Cardiac muscle cell (in vitro differentiated cells and primary cell): Measurements from ENCODE around the gene CELF3. TPM values are rescaled to one million over a fixed set of nuclear protein-coding genes. Genes with fewer than 3 reads are reported as not detected.

Experiments
- DNase-seq, 2 donors: peaks; one replicate each; pipeline versions ENCODE4 v3.0.0 to v3.0.0-alpha.2; 2010 to 2017; ENCODE audit warnings: low read depth in 1 of 2, low spot score in 1 of 2
- H3K27ac ChIP-seq: fragments of 200-600 bp; sonication (generic); 2 replicates; pipeline ENCODE4 v1.5.1; 2016
- H3K27me3 ChIP-seq: fragments of 200-600 bp; sonication (generic); 2 replicates; pipeline ENCODE4 v1.6.0; 2016; ENCODE audit warnings: control low read depth
- H3K36me3 ChIP-seq: fragments of 200-600 bp; sonication (generic); 2 replicates; pipeline ENCODE4 v1.5.1; 2016; ENCODE audit warnings: control low read depth
- H3K4me1 ChIP-seq: fragments of 200-600 bp; sonication (generic); 2 replicates; pipeline ENCODE4 v1.8.1; 2017; ENCODE audit warnings: low read depth, mild to moderate bottlenecking, mixed run types
- H3K4me3 ChIP-seq: fragments of 200-600 bp; sonication (generic); 2 replicates; pipeline ENCODE4 v1.5.1; 2016; ENCODE audit warnings: mild to moderate bottlenecking
- H3K9me3 ChIP-seq: fragments of 200-600 bp; sonication (generic); 2 replicates; pipeline ENCODE4 v1.5.1; 2017; ENCODE audit warnings: low read depth, mild to moderate bottlenecking, control low read depth
- CTCF ChIP-seq: IDR thresholded peaks from 2 replicates; pipeline ENCODE4 v1.5.1; 2012; ENCODE audit warnings: low read depth, mild to moderate bottlenecking, low read length
- polyA plus RNA-seq: library from polyadenylated mRNA; unstranded; fragments of >200 nt; fragmentation: Nextera tagmentation; extraction: Ambion mirVana; gene quantifications from 2 replicates; pipeline ENCODE4 v1.2.1, GENCODE V29; 2016
- total RNA-seq: library from RNA; depleted of rRNA; stranded (reverse); fragments of >200 nt; gene quantifications from 2 replicates; pipeline ENCODE4 v1.2.3, GENCODE V29; 2016

CELF3 gene
- total and polyA plus RNA-seq, 2 experiments from 2014 or later, result 0.42 TPM; not detected in 1

GRCh38 chr1:151718666-151719065 is 2.1 kb upstream of the CELF3 start:
- Histone ChIP-seq H3K27me3 (peaks cover 31% of the 10 kb centered on the region), H3K4me3 (no peak overlapping the region), H3K9me3 (no peaks in the 10 kb centered on the region), H3K36me3 (no peaks in the 10 kb centered on the region), H3K4me1 (peaks cover 11% of the 10 kb centered on the region), H3K27ac (no peak overlapping the region)
- TF ChIP-seq CTCF, result no peak
- no peak for DNase-seq

GRCh38 chr1:151718011-151718431 is 1.4 kb upstream of the CELF3 start:
- no peaks in the 10 kb centered on the region for H3K36me3 ChIP-seq
- no peaks in the 10 kb centered on the region for H3K9me3 ChIP-seq
- no peak for TF ChIP-seq CTCF
- peaks cover 11% of the 10 kb centered on the region for H3K4me1 ChIP-seq
- peaks cover 24% of the 10 kb centered on the region for H3K27me3 ChIP-seq
- H3K27ac ChIP-seq, result no peak overlapping the region
- DNase-seq, result peak in 1 of 2 donors; percentile 26
- no peak overlapping the region for H3K4me3 ChIP-seq

- Histone ChIP-seq H3K36me3 (no peaks in the 10 kb centered on the region), H3K27me3 (peaks cover 9% of the 10 kb centered on the region), H3K9me3 (no peaks in the 10 kb centered on the region), H3K4me3 (peak overlapping the region; percentile 5), H3K27ac (no peak overlapping the region), H3K4me1 (peaks cover 7% of the 10 kb centered on the region)
- no peak for DNase-seq
- no peak for TF ChIP-seq CTCF
Observed at GRCh38 chr1:151716405-151716762, 219 bp downstream of the CELF3 start.

GRCh38 chr1:151715726-151716404 is 738 bp downstream of the CELF3 start:
- H3K36me3 ChIP-seq, result no peaks in the 10 kb centered on the region
- peaks cover 9% of the 10 kb centered on the region for H3K27me3 ChIP-seq
- H3K27ac ChIP-seq, result no peak overlapping the region
- DNase-seq, result peak in 1 of 2 donors; percentile 42
- H3K4me3 ChIP-seq, result no peak overlapping the region
- no peaks in the 10 kb centered on the region for H3K9me3 ChIP-seq
- H3K4me1 ChIP-seq, result peaks cover 7% of the 10 kb centered on the region
- TF ChIP-seq CTCF, result peak; percentile 11

- H3K27ac ChIP-seq, result no peak overlapping the region
- no peaks in the 10 kb centered on the region for H3K36me3 ChIP-seq
- peaks cover 2% of the 10 kb centered on the region for H3K4me1 ChIP-seq
- H3K27me3 ChIP-seq, result peaks cover 9% of the 10 kb centered on the region
- DNase-seq, result no peak
- no peak overlapping the region for H3K4me3 ChIP-seq
- TF ChIP-seq CTCF, result no peak
- no peaks in the 10 kb centered on the region for H3K9me3 ChIP-seq
Observed at GRCh38 chr1:151714820-151715725, 1.5 kb downstream of the CELF3 start.
